ENCODE measurements around the gene SERPINB10.
A peak's percentile ranks its signal among the peaks of the same experiment; 100 is the strongest.

The SERPINB10 gene

DNA sequence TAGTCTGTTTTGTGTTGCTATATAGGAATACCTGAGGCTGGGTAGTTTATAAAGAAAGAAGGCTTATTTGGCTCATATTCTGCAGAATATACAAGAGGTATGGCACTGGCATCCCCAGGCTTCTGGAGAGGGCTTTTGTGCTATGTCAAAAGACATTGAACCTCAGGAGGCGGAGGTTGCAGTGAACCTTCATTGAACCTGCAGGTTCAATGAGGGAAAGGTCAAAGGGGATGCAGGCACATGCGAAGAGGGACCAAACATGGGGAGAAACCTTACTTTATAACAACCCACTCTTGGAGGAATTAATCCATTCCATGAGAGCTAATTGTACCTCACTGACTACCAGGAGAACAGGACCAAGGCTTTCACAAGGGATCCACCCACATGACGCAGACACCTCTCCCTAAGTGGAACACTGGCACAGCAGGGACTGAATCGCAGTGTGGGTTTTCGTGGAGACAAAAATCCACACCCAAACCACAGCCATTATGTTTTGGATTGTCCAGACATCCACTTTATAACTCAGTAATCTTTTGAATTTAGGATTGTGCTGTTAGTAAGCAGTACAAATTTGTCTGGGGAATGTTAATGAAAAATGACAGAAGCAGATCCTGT is 58.1 kb downstream of the SERPINB10 start:
- Histone ChIP-seq H3K4me1 (ENCODE audit: control insufficient read depth, insufficient read depth, low read depth, low read length) (peaks cover under 1% of the 10 kb centered on the region), H3K9me3 (ENCODE audit: control insufficient read depth, low read length) (no peaks in the 10 kb centered on the region), H3K36me3 (ENCODE audit: control insufficient read depth in 1 of 2, insufficient read depth in 2 of 2, low read depth in 1 of 2, low read length in 2 of 2) (no peaks in the 10 kb centered on the region), H3K4me2 (ENCODE audit: low read length, poor library complexity, severe bottlenecking) (no peak overlapping the region), H2BK15ac (ENCODE audit: low read depth, poor library complexity, severe bottlenecking) (no peak overlapping the region), H3K79me1 (replicated peaks; ENCODE audit: low read length, poor library complexity, severe bottlenecking) (no peaks in the 10 kb centered on the region), H3K27me3 (ENCODE audit: control insufficient read depth in 1 of 2, insufficient read depth in 1 of 2, low read length in 2 of 2) (no peaks in the 10 kb centered on the region), H3K9ac (ENCODE audit: low read length) (no peak overlapping the region), H3K14ac (ENCODE audit: low read length in 2 of 2) (no peak overlapping the region), H3K4me3 (ENCODE audit: insufficient read depth in 1 of 2, low read depth in 1 of 2, low read length in 2 of 2) (no peak overlapping the region), H3K18ac (ENCODE audit: low read depth in 1 of 2, low read length in 2 of 2) (no peak overlapping the region), H2BK5ac (ENCODE audit: low read depth, low read length, poor library complexity, severe bottlenecking) (no peak overlapping the region), H3K4ac (ENCODE audit: low read depth in 1 of 2, low read length in 2 of 2) (no peak overlapping the region), H4K91ac (ENCODE audit: low read length) (no peak overlapping the region), H2AFZ (ENCODE audit: low read depth, low read length) (no peak overlapping the region), H2AK5ac (ENCODE audit: low read length, severe bottlenecking) (no peak overlapping the region), H2BK120ac (ENCODE audit: low read depth, low read length) (no peak overlapping the region), H2BK12ac (ENCODE audit: low read length in 2 of 2) (no peak overlapping the region), H3K23ac (ENCODE audit: low read length in 2 of 2) (no peak overlapping the region), H3K27ac (ENCODE audit: low read length, poor library complexity, severe bottlenecking) (no peak overlapping the region), H4K8ac (ENCODE audit: low read length) (no peak overlapping the region)
- 91% methylated on average over 3 of the region's 5 CpGs for WGBS
- no peak for DNase-seq

- Histone ChIP-seq H3K9ac (ENCODE audit: low read length) (peak within 1 kb of the TSS; percentile 92), H4K8ac (ENCODE audit: low read length) (peak within 1 kb of the TSS; percentile 91), H3K14ac (ENCODE audit: low read length in 2 of 2) (peak within 1 kb of the TSS in 1 of 2 experiments; percentile 99), H3K18ac (ENCODE audit: low read depth in 1 of 2, low read length in 2 of 2) (peak within 1 kb of the TSS; percentile 89 to 99), H3K9me3 (ENCODE audit: control insufficient read depth, low read length) (no peaks in the 10 kb centered on the region), H3K79me1 (replicated peaks; ENCODE audit: low read length, poor library complexity, severe bottlenecking) (peaks cover 6% of the 10 kb centered on the region), H2BK15ac (ENCODE audit: low read depth, poor library complexity, severe bottlenecking) (peak within 1 kb of the TSS; percentile 88), H3K4ac (ENCODE audit: low read depth in 1 of 2, low read length in 2 of 2) (peak within 1 kb of the TSS; percentile 85 to 96), H3K36me3 (ENCODE audit: control insufficient read depth in 1 of 2, insufficient read depth in 2 of 2, low read depth in 1 of 2, low read length in 2 of 2) (no peaks in the 10 kb centered on the region), H2AFZ (ENCODE audit: low read depth, low read length) (peak within 1 kb of the TSS; percentile 100), H4K91ac (ENCODE audit: low read length) (peak within 1 kb of the TSS; percentile 77), H3K23ac (ENCODE audit: low read length in 2 of 2) (no peak within 1 kb of the TSS), H2BK120ac (ENCODE audit: low read depth, low read length) (peak within 1 kb of the TSS; percentile 69), H3K27me3 (ENCODE audit: control insufficient read depth in 1 of 2, insufficient read depth in 1 of 2, low read length in 2 of 2) (no peaks in the 10 kb centered on the region), H3K4me3 (ENCODE audit: insufficient read depth in 1 of 2, low read depth in 1 of 2, low read length in 2 of 2) (peak within 1 kb of the TSS; percentile 76 to 85), H3K4me1 (ENCODE audit: control insufficient read depth, insufficient read depth, low read depth, low read length) (peaks cover 3% of the 10 kb centered on the region), H3K27ac (ENCODE audit: low read length, poor library complexity, severe bottlenecking) (peak within 1 kb of the TSS; percentile 91), H2BK5ac (ENCODE audit: low read depth, low read length, poor library complexity, severe bottlenecking) (peak within 1 kb of the TSS; percentile 57), H3K4me2 (ENCODE audit: low read length, poor library complexity, severe bottlenecking) (peak within 1 kb of the TSS; percentile 81), H2AK5ac (ENCODE audit: low read length, severe bottlenecking) (peak within 1 kb of the TSS; percentile 9), H2BK12ac (ENCODE audit: low read length in 2 of 2) (peak within 1 kb of the TSS in 1 of 2 experiments; percentile 57)
- 1% methylated on average over 47 of the region's 62 CpGs for whole genome bisulfite sequencing
- DNase-seq = peak; percentile 97
These were observed 62.4 kb downstream of the SERPINB10 start, which contains the start of gene SERPINB8 for GRCh38 chr18:63969942-63970808. SERPINB8 (plus strand) TSS chr18:63970081; CDS start chr18:63978309, 8,228 bp downstream.

DNA sequence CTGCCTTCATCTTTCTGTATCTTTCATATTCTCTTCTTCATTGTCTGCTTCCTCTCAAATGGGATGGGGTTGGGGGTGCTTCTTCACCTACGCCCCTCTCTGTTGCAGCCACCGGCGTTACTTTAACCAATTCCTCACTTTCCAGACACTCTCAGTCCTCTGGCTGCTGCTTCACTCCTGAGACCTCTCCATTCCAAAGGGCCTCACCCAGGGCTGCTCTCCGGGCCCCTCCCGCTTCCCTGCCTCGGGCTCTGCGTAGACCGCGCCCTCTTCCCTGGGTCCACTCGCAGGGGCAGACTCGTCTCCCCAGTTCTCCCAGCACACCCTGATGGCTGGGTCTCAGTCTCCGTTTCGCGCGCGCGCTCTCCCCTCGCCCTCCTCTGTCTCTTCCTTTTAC is 63.0 kb downstream of the SERPINB10 start:
- no peak overlapping the region for H2AK5ac ChIP-seq (ENCODE audit: low read length, severe bottlenecking)
- no peak overlapping the region for H2BK5ac ChIP-seq (ENCODE audit: low read depth, low read length, poor library complexity, severe bottlenecking)
- H2BK12ac ChIP-seq (ENCODE audit: low read length in 2 of 2) = peak overlapping the region in 1 of 2 experiments; percentile 57
- peak overlapping the region; percentile 88 for H2BK15ac ChIP-seq (ENCODE audit: low read depth, poor library complexity, severe bottlenecking)
- peak overlapping the region; percentile 29 for H2AFZ ChIP-seq (ENCODE audit: low read depth, low read length)
- no peak overlapping the region for H3K23ac ChIP-seq (ENCODE audit: low read length in 2 of 2)
- H3K18ac ChIP-seq (ENCODE audit: low read depth in 1 of 2, low read length in 2 of 2) = peak overlapping the region; percentile 60 to 93
- H3K27ac ChIP-seq (ENCODE audit: low read length, poor library complexity, severe bottlenecking) = peak overlapping the region; percentile 91
- H3K9me3 ChIP-seq (ENCODE audit: control insufficient read depth, low read length) = no peaks in the 10 kb centered on the region
- peak overlapping the region; percentile 92 for H3K9ac ChIP-seq (ENCODE audit: low read length)
- H3K14ac ChIP-seq (ENCODE audit: low read length in 2 of 2) = peak overlapping the region in 1 of 2 experiments; percentile 35
- H3K36me3 ChIP-seq (ENCODE audit: control insufficient read depth in 1 of 2, insufficient read depth in 2 of 2, low read depth in 1 of 2, low read length in 2 of 2) = no peaks in the 10 kb centered on the region
- peak; percentile 72 for DNase-seq
- peaks cover 3% of the 10 kb centered on the region for H3K4me1 ChIP-seq (ENCODE audit: control insufficient read depth, insufficient read depth, low read depth, low read length)
- peak overlapping the region; percentile 50 to 85 for H3K4me3 ChIP-seq (ENCODE audit: insufficient read depth in 1 of 2, low read depth in 1 of 2, low read length in 2 of 2)
- H3K4ac ChIP-seq (ENCODE audit: low read depth in 1 of 2, low read length in 2 of 2) = peak overlapping the region; percentile 71 to 85
- H3K4me2 ChIP-seq (ENCODE audit: low read length, poor library complexity, severe bottlenecking) = peak overlapping the region; percentile 81
- peak overlapping the region; percentile 91 for H4K8ac ChIP-seq (ENCODE audit: low read length)
- H3K27me3 ChIP-seq (ENCODE audit: control insufficient read depth in 1 of 2, insufficient read depth in 1 of 2, low read length in 2 of 2) = no peaks in the 10 kb centered on the region
- WGBS = 15% methylated on average over 18 of the region's 18 CpGs
- peak overlapping the region; percentile 60 for H4K91ac ChIP-seq (ENCODE audit: low read length)
- H3K79me1 ChIP-seq (replicated peaks; ENCODE audit: low read length, poor library complexity, severe bottlenecking) = peaks cover 8% of the 10 kb centered on the region
- H2BK120ac ChIP-seq (ENCODE audit: low read depth, low read length) = peak overlapping the region; percentile 56
